ENCODE data around the gene PPM1M.
A peak's percentile ranks its signal among the peaks of the same experiment; 100 is the strongest.

The PPM1M gene

GRCh38 chr3:52216585-52217408 lies 28.8 kb upstream of the PPM1M start:
- DNase-seq (ENCODE audit: low spot score), result no peak

DNA sequence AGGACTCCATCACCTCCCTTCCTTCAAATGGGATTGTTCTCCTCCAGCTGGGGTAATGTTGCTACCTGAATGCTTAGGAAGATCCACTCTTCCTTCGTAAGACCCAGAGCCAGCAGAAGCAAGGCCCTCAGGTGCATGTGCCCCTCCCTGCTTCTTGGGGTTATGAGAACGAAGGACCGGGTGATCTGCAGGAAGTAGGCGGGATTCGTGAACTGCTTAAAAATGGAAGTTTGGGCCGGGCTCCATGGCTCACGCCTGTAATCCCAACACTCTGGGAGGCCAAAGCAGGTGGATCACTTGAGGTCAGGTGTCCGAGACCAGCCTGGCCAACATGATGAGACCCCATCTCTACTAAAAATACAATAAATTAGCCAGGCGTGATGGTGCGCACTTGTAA lies 28.2 kb upstream of the PPM1M start:
- DNase-seq (ENCODE audit: low spot score), result no peak

DNA sequence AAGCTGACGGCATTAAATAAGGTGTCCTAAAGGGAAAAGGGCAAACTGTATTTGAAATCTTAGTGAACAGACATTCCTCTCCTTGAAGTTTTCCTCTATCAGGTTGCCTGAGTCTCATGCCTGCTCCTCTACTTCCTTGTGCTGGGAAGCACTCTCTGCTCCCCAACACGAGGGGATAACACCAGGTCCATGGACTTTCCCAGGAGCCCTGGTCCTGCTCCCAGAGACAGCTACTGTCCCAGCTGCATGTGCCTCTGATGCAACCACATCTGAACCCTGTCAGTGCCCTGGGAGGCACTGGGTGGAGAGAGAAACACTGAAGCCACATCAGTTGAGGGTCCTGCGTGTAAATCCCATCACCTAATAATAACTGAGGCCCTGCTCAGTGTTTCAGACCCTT lies 27.5 kb upstream of the PPM1M start:
- no peak for DNase-seq (ENCODE audit: low spot score)

- DNase-seq (ENCODE audit: low spot score), result peak; percentile 89
Observed at GRCh38 chr3:52218454-52218853, 27.1 kb upstream of the PPM1M start.

DNA sequence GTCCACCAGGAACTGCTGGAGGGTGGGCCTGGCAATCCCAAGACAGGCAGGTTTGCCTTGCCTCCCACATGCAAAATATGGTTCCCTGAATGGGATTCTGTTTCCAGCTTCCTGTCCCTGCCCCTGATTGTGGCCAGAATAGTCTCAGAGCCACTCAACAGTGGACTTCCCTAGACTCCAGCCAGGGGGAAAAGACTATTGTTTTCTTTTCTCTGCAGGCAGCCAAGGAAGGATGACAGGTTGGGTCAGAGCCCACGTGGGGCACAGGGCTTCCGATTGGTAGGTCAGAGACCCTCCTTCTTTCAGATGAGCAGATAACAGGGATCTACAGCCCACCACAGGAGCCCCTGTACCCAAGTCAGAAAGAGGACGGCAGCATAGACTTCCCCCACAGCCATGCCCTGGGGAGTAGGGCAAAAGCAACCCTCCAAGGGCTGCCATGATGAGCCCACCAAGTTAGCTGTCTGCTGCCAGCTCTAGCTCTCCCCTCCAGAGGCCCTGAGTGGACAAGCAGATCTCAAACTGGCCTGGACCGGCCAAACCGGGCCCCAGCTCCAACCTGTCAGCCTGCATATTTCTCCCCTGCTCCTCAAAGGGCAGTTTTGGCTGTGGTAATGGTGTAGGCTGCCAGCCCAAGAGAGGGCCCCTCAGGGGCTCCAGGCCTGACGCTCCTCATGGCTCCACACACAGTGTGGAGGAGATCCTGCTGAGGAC lies 26.5 kb upstream of the PPM1M start:
- DNase-seq (ENCODE audit: low spot score), result no peak

- DNase-seq (ENCODE audit: low spot score), result peak; percentile 93
Observed at GRCh38 chr3:52220380-52221026, 25.1 kb upstream of the PPM1M start.

DNA sequence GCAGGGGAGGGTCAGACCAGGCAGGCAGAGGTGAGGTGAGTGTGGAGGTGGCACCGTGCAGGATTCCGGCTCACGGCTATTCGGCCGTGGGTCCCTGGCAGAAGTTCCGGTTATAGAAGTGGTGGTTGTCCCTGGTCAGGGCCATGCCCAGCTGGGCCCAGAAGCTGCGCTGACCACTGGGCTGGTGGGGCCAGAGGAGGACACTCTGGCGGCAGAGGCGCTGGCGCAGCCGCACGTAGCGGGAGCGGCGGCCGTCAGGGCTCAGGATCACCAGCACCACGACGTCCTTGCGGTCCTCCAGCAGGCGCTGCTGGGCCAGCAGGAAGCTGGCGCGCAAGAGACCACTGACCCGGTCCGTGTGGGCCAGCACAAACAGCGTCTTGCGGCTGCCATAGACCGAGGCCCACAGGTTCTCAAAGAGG lies 24.4 kb upstream of the PPM1M start:
- DNase-seq (ENCODE audit: low spot score), result no peak

- DNase-seq (ENCODE audit: low spot score), result peak; percentile 45
Observed at GRCh38 chr3:52221563-52222318, 23.8 kb upstream of the PPM1M start.

- no peak for DNase-seq (ENCODE audit: low spot score)
Observed at GRCh38 chr3:52222319-52223221, 23.0 kb upstream of the PPM1M start.

DNA sequence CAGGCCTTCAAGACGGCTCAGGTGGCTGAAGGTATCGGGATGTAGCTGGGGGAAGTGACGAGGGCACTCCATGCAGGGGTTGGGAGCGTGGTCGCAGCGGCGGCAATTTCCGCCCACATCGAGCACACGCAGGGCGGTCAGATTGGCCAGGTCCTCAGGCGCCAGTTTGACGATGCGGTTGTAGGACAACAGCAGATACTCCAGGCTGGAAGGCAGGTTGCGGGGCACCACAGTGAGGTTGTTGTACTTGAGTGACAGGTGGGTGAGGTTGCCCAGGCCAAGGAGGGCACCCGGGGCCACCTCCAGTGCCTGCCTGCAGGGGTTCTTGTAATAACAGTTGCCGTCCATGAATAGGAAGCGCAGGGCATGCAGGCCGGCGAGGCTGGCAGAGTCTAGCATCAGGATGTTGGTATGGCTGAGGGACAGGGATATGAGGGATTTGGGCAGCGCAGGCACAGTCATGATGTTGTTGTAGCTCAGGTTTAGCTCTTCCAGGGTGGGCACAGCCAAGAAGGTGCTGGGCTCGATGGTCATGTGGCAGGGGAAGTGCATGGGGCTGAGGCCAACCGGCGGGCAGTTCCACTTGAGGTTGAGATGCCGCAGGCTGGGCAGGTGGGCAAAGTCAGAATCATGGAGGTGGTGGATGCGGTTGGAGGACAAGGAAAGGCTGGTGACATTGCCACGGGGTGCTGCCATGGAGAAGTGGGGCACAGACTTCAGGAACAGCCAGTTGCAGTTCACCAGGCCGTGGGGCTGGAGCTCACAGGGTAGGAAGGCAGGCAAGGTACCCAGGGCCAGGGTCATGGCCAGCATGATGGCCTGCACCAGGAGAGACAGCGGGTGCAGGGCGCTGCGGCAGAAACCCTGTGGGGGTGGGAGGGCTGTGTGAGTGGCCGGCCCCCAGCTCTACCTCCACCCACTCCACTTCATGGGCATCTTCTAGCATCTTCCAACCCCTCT lies 21.8 kb upstream of the PPM1M start:
- no peak for DNase-seq (ENCODE audit: low spot score)

DNA sequence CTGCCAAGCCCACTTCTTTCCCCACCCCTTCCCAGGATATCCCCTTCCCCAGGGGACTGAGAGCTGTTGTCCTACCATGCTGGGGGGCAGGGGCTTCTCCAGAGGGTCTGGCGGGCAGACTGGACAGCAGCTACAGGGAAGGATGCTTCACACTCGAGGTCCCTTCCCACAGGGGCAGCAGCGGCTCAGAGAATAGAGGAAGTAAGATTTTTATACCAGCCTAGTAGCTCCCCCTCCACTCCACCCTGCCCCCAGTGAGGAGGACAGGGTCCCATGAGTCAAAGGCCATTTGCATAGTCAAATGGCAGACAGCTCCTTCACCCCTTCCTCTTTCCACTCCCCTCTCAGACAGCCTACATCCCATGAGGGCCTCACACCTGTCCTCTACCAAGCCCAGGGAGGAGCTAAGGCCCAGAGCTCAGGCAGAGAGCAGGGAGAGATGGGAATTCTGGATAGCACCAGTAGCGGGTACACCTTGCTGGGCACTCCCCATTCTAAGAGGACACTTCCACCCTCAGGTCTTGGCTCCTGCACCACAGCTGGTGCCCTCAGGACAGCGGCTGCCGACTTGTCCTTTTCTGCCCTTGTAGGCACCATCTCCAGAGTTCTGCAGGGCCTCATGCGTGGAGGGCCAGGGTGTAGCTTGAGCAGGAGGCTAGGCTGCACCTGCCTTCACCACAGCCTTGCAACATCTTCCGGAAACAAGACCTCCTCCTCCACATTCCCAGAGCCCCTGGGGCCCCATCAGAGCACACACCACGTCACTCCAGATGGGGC lies 19.9 kb upstream of the PPM1M start, which contains the start of gene TLR9:
Gene TLR9 (minus strand): TSS at position 194 of the 777 bp plus-strand sequence. CDS start 116 bp downstream, at position 78.
- DNase-seq (ENCODE audit: low spot score), result no peak

DNA sequence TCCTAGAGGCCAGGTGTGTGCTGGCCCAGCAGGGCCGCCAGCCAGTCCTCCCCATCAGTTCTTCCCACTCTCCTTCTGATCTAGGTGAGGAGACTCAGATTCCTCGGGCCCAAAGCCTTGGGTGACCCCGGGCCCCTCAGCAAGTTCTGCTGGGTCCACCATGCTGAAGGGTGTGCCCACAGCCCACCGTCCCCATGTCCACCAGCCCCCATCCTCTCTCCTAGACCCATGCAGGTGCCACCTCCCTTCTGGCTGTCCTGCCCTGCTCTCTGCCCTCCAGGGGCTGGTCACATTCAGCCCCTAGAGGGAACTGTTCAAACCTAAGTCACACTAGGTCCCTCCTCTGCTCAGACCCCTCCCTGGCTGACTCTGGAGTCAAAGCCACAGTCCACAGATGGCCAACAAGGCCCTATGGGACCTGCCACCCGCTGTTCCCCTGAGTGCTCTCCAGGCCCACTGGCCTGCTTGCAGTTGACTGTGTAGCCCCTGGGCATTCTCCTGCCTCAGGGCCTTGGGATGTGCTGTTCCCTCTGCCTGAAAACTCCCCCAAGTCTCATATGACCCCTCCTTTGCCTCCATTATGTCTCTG lies 19.2 kb upstream of the PPM1M start:
- DNase-seq (ENCODE audit: low spot score), result no peak

DNA sequence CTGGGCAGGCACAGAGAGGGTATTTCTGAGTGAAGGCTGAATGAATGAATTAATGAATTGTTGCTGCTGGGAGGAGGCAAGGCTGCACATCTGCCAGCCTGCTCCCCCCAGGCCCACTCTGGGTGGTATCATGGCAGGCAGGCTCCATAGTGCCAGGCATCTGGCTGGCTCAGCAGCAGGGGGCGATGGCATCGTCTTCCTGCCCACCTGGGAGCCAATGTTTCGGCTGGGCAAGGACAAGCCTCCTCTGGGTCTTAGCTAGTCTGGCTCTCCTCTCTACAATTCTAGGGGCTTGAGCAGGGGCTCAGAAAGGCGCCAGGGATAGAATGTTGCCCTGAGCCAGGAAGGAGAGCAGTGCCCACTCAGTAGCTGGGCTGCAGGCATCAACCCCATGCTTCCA lies 18.4 kb upstream of the PPM1M start:
- DNase-seq (ENCODE audit: low spot score), result no peak

- no peak for DNase-seq (ENCODE audit: low spot score)
Observed at GRCh38 chr3:52227766-52228165, 17.8 kb upstream of the PPM1M start.

- no peak for DNase-seq (ENCODE audit: low spot score)
Observed at GRCh38 chr3:52228266-52228665, 17.3 kb upstream of the PPM1M start.

DNA sequence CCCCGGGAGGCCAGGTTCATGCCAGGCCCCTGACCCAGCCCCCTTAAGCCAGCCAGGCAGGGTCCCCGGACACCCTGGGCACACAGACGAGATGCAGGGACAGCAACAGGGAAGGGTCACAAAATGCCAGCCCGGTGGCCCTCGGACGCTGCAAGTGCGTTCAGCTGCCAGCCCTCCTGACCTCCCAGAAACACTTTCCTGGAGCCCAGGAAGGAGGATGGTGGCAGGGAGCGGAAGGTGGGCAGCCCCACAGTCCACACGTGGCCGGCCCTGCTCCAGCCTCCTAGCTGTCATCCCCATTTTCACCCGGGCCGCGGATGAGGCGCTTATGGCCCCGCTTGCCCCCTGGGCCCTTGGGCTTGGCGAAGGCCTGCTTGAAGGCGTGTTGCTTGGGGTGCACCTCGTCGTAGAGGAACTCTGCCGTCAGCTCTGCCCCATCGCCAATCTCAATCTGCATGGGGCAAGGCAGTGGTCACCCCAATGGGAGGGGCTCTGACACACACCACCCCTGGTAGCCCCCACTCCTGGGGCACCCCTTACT lies 16.7 kb upstream of the PPM1M start:
- DNase-seq (ENCODE audit: low spot score), result no peak

DNA sequence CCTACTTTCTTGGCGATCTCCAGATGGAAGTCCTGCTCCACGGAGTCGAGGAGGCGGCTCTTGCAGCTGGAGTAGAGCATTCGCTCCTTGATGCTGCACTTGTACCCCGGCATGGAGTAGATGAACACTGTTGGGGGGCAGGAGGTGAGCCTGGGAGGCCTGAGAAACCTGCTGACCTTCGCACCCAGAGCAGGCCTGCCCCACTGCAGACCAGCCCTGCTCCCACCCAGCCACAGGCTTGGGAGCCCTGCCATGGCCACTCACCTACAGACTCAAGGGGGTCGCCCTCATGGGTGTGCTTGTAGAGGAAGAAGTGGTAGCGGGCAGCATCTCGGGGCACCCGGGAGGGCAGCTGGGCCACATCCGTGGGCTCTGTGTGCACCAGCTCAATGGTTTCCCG lies 15.9 kb upstream of the PPM1M start:
- DNase-seq (ENCODE audit: low spot score), result no peak

DNA sequence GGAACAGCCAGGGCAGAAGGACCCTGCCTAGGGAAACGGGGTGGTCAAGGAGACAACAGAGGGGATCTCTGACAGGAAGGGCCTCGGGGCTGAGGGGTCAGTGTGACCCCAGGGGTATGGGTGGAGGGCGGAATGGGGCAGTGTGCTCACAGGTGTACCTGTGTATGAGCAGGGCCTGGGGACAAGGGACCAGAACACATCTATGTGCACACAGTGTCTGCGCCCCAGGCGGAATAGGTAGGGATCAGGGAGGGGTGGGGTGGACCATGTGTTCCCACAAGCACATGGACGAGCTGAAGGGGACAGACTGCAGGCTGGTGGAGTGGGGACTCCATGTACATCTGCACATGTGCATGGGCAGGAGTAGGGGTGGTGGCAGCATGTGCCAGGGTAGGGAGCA lies 15.1 kb upstream of the PPM1M start:
- DNase-seq (ENCODE audit: low spot score), result no peak
